DOHH2 (cell line): ENCODE measurements around the gene FNDC3A.

Experiments used
- CTCF ChIP-seq: fragments of 200-600 bp; sonication (generic); IDR thresholded peaks from one replicate; pipeline ENCODE4 v1.5.1; 2014; ENCODE audit warnings: antibody characterized with exemption, mild to moderate bottlenecking, low read depth, low read length; ENCODE audit not compliant: poor library complexity, severe bottlenecking
- EZH2phosphoT487 ChIP-seq: fragments of 200-600 bp; sonication (generic); IDR thresholded peaks from 2 replicates; pipeline ENCODE4 v1.6.1; 2017; ENCODE audit warnings: borderline replicate concordance, mild to moderate bottlenecking, antibody characterized with exemption, low read length, moderate library complexity, mixed read lengths

- TF ChIP-seq CTCF, result no peak
- no peak for TF ChIP-seq EZH2phosphoT487
Measured at GRCh38 chr13:49217962-49218492, 242.3 kb downstream of the FNDC3A start.
